Measurements from ENCODE around the gene AQP6.

AQP6 gene

DNA sequence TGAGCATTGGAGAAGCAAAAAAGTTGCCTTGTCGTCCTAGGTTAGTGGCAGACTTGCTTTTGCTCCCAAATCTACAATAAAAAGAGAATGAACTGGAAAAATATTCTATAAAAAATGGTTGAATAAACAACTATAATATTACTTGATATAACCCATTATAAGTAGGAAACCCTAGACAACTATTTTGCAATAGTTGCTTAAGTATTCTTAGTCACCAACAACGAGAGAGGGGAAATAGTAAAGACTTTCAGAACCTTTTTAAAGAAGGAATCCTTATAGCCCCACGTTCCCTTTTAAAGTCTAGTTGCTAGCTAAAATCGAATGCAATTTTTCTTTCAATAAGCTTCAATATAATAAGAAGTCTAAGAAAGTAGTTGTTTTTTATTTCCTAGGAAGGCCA is 17.5 kb downstream of the AQP6 start:
- no peak for DNase-seq (ENCODE audit: low read depth in 2 of 2)

DNA sequence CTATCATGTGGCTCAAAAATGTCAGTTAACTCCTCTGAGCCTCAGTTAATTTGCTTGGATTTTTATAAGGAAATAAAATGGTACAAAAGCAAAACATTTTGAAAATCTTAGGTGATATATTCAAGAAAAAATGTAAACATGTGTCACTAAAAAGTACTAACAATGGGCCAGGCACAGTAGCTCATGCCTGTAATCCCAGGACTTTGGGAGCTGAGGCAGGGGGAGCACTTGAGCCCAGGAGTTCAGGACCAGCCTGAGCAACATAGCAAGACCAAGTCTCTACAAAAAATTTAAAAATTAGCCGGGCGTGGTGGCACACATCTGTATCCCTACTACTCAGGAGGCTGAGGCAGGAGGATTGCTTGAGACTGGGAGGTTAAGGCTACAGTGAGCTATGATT is 25.7 kb downstream of the AQP6 start:
- no peak for DNase-seq (ENCODE audit: low read depth in 2 of 2)

DNA sequence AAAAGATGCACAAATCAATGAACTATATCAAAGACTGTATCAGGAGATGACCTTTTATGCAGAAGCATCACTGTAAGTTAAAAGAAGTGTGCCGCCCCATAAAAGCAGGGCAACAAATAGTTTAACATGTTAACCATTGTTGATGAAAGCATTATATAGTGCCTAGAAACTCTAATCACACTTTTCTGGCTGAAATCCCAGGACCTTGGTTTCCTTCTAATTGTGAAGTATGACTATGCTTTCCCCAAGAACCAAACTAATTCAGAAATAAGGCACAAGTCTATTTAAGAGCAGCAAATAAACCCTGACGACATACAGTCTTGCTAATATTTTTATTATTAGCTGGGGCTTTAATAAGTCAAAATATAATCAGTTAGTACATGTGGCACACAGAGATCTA is 30.8 kb downstream of the AQP6 start:
- no peak for DNase-seq (ENCODE audit: low read depth in 2 of 2)

DNA sequence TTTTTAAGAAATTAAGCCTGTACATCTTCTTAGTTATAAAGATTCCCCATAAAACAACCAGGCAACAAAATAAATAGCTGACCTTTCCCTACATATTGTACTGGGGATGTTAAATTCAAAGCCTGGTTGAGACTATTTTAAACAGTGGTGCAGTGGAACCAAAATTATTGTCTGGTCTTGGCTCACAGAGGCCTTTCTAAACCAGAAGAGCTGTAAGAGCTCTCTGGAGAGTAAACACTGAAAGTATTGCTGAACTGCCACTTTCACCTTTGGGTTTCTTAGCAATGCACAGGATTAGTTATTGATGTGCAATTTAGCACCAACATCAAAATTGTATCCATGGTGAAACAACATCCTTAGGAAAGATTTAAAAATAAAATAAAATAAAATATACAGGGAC is 31.9 kb downstream of the AQP6 start:
- DNase-seq (ENCODE audit: low read depth in 2 of 2) = no peak

DNA sequence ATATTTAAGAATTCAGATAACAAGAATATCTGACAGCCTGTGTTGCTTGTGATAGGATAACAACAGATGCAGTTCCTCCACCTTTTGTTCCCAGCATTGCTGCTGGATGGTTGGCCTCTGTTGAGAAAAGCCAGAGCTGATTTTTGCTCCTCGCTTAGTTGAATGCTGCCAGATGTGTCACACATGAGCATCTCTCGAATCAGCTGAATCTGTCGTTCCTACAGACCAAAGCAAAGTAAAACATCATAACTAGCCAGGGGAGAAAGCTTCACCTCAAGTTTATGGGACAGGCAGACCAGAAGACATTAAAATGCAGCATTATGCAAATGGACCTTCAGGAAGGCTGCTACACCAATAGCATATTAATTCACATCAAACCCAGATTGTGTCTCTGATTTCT is 32.4 kb downstream of the AQP6 start:
- no peak for DNase-seq (ENCODE audit: low read depth in 2 of 2)

DNA sequence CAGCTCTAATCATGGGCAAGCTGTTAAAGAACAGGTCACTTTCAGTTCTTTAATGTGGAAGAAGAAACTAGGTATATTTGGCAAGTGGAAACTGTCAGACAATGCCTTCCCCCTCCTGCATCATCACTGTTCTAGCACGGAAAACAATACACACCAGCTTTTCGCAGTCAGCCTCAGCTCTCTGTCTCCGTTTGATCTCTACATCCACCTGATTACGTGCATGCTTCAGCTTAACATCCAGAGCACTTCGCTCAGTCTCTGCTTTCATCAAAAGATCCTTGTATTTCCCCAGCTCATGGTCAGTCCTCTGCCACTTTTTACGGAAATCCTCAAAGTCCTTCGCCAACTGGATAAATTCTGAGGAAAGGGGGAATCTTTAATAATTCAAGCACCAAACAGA is 33.5 kb downstream of the AQP6 start:
- DNase-seq (ENCODE audit: low read depth in 2 of 2) = no peak

DNA sequence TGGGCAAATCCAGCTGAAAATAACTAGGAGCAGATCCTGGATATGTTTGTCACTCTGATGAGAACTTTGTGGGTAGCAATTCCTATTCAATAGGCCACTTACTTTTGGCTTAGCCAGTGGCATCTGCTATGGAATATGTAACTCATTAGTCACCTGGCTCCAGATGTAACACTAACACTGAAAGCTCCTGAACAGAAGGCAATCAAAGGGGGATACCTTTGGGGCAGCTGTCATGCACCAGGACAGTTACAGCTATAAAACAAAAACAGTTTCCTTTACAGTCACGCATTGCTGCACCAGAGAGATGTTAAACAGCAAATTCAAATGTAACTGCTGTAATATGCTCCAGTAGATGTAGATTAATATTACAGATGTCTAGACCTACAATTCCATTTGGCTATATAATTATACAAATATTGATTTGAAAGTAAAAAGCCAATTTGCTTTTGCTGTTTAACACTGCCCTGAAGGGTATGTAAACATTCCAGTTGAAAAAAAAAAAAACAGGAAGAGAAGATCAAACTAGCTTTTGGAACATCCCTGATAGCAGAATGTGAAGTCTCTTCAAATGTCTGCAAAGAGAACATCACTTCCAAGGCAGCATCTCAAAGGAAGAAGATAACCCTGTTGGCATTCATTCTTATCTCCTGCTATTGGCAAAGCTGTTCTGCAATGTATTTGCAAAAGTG is 34.2 kb downstream of the AQP6 start:
- DNase-seq (ENCODE audit: low read depth in 2 of 2) = no peak

DNA sequence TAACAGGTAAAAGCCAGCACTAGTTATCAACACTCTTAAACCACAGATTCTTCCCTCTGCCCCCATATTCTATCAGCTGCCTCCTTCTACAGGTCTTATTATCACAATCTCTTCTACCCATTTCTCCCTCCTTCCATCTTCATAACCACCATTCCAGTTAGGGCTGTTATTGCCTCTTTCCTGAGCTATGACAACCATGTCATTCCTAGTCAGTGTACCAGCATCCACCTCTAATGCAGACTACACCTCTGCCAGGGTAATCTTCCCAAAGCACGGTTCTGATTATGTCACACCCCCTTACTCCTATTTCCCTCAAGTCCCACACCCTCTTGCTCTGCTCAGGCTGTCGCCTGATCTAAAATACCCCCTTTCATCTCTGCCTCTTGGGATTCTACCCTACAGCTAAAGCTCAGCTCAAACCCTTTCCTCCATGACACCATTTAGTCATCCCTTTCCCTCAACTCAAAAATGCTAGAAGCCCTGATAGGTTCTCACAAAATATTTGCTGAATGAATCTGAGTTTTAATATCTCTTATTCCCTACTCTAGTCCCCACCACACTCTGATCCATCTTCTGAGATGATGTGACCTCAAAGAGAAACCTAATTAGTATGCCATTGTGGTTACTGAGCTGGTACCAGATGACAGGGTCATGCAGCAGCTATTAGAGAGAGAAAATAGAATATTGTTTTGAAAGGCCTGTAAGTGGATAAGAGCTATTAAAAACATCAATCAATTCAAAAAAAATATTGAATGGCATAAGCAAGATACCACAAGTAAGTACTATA is 40.8 kb downstream of the AQP6 start:
- DNase-seq (ENCODE audit: low read depth in 2 of 2) = no peak

DNA sequence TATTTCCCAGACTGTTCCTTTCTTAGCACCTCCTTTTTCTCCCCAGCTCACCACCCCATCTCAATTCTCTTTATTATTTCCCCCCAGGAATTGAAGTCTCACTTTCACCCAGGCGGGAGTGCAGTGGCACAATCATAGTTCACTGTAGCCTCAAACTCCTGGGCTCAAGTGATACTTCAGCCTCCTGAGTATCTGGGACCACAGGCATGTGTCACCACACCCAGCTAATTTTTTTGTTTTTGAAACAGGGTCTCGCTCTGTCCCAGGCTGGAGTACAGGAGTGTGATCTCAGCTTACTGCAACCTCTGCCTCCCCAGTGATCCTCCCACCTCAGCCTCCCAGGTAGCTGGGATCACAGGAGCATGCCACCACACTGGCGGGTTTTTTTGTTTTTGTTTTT is 41.6 kb downstream of the AQP6 start:
- DNase-seq (ENCODE audit: low read depth in 2 of 2) = no peak

DNA sequence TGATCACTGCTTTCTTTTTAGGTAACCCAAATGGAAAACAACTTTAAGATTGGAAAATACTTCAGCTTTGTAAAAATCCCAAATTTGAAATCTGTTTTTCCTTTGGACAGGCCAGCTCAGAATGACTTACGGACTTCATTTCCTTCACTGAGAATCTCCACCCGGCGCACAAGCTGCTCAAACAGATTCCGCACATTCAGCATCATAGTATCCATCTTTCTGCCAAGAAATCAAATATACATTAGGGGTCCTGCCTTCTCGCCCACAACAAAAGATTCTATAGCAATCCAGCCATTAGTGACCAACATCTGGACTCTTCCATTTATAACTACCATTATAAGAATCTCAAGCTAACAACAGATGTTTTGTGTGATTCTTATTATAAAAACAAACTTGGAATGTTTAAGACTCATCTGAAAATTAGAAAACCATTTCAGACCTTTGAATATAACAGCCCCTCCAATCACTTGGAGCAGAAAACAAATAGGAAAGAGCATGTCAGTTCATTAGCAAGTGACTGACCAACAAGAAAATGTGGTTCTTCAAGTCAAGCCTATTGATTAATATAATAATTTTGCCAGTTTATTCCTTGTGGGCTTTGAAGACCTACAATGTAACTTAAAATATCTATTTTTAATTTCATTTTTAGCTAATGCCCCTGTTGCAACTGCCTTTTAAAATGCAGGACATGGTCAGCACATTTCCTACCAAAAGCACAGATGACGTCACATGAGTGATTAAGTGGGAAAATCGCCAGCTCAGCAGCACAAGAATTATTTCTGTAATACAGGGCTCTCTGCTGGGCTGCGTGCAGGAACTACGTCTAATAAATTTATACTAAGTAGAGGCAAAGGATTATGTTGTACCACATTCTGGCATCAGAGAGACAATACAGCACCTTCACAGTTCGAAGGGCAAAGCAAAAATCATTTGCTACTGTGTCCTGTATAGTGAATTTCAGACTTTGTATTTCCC is 44.0 kb downstream of the AQP6 start:
- no peak for DNase-seq (ENCODE audit: low read depth in 2 of 2)

DNA sequence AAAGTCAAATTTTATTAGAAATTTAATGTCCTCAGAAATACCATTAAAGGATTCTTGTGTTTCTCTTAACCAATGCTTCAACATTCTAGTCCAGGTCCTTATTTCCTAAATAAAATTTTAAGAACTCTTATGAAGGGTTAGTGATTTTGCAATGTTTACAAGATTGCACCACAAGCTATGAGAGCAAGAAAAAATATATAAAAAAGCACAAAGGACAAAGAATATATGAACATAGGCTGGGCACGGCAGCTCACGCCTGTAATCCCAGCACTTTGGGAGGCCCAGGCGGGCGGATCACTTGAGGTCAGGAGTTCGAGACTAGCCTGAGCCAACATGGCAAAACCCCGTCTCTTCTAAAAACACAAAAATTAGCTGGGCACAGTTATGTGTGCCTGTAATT is 44.9 kb downstream of the AQP6 start:
- DNase-seq (ENCODE audit: low read depth in 2 of 2) = no peak

DNA sequence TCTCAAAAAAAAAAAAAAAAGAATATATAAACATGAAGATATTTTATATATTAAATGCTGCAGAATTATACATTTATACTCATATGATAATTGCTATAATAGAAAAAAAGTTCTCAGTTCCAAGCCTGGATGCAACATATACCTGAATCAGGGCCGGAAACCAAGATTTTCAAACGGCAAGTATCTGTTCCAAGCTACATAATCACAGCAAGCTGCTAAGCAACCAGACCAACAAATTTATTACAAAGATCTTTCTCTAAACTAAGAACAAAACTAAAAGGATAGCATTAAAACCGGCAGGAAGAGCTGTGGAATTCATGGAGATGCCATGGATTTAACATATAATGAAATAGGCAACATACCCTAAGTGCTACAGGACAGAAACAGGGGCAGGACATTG is 45.4 kb downstream of the AQP6 start:
- DNase-seq (ENCODE audit: low read depth in 2 of 2) = no peak

DNA sequence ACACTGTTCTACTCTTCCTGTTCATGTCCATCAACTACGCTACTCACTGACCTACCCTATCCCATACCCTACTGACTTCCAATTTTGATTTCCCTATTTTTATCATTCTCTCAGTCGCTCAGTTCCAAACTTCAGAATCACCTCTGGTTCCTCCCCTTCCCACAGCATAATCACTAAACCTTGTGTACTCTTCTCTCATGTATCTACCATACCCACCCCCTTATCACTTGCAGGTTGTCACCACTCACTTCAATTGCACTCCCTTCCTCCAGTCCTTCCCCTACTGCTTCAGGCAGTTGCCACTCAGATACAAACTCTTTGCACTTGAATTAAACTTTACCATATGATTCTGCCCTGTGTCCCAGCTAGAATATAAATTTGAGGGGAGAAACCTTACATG is 46.2 kb downstream of the AQP6 start:
- no peak for DNase-seq (ENCODE audit: low read depth in 2 of 2)

DNA sequence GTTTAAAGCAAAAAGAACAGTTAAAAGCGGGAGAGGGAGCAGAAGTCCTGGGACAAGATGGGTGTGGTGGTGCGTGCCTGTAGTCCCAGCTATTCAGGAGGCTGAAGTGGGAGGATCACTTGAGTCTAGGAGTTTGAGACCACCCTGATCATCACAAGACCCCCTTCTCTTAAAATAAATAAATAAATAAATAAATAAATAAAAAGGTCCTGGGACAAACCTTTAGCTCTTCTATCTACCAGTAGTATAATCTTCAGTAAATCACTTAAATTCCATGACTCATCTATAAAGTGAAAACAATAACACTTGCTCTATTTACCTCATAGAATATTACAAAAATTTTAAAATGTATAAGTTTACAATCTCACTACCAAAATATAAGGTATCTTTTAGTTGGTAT is 46.8 kb downstream of the AQP6 start:
- no peak for DNase-seq (ENCODE audit: low read depth in 2 of 2)

DNA sequence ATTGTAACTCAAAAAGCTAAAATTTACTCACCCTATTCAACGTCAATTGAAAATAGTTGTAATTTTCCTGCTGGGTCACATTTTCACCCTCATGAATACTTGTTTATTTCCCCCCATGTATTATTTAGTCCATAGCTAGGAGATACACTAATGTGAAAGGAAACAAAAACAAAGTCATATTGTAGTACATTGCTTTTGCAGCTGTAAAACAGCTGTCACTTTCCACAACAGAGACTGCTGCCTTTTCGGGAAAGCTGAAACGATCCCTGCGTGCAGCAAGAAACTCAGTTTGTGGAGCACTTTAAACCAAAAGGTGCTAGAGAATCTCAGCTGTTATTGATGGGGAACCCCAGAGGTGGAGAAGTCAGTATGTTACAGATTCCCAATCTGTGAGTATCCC is 48.3 kb downstream of the AQP6 start:
- DNase-seq (ENCODE audit: low read depth in 2 of 2) = no peak

DNA sequence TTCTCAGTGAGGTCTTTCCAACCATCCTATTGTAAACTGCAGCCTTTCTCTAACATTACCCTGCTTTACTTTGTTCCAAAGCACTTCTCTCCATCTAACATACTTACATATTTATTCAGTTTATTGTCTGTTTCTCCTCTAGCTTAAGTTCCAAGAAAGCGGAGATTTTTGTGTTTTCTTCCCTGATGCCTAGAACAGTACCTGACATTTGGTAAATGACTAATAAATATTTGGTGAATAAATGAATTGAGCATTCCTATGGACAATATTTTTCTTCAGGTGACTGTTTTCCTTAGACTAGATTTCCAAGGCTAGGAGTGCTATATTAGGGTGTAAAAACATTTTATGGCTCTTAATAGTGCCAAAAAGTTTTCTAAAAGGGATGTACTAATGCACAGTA is 50.2 kb downstream of the AQP6 start:
- no peak for DNase-seq (ENCODE audit: low read depth in 2 of 2)

DNA sequence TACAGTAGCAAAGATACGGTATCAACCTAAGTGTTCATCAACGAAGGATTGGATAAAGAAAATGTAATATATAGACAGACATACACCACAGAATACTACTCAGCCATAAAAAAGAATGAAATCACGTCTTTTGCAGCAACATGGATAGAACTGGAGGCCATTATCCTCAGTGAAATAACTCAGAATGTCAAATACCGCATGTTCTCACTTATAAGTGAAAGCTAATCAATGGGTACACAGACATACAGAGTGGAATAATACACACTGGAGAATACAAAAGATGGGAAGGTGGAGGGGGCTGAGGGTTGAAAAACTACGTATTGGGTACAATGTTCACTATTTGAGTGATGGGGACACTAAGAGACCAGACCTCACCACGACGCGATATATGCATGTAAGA is 51.5 kb downstream of the AQP6 start:
- DNase-seq (ENCODE audit: low read depth in 2 of 2) = no peak

DNA sequence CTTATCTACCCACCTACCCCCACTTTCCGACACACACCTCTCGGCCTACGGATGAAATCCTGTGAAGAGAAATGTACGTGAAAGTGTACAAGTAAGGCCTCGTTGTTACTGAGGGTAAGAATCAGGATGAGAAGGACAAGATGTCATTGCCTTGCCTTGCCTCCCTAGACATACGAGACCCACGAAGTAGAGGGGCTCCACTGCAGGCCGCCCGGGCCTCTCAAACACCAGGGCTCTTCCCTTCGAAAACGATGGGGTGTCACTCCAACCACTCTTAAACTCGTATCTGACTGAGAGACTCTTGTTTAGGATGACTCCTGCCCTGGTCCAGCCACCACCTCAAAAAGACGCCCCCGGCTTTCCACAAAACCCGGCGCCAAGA is 52.0 kb downstream of the AQP6 start:
- no peak for DNase-seq (ENCODE audit: low read depth in 2 of 2)

DNA sequence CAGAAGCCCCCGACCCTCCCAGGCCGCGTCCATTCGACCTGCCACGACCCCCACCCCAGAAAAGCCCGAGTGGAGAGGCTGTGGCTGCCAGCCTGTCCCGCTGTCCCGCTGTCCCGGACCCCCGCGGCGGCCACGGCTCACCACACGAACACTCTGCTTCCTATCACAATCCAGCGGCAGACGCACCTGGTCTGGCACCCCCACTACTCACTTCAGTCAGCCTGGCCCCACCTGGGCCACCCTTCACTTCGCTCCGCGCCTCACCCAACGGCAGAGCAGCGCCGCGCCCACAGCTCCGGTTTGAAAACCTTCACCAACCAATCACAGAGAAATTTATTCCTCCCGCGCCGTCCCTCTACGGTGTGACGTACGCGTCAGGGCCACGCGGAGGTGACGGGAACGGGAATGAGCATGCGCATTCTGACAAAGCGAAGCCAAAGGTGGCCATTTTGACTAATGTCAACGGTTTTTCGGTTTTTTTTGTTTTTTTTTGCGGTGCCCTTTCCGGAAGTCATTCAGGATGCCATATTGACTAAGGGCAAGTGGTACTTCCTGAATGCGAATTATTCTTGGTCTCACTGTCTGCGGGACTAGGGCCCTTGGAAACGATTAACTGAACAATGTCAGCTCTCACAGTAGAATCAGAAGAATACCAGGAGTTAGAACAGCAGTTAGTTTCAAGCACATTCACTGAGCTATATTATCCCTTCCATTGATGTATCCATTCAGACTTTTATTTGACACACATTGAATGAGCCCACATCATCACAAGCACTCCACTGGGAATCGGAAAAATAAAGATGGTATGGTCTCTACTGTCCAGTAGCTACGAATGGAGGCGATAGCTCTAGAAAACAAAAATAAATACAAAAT is 52.7 kb downstream of the AQP6 start, which contains the start of gene RACGAP1:
TSS of gene RACGAP1 (minus strand) at position 308 of the 873 bp plus-strand sequence. CDS start 8,779 bp downstream, outside the sequence.
- DNase-seq (ENCODE audit: low read depth in 2 of 2) = peak; percentile 91 to 96

DNA sequence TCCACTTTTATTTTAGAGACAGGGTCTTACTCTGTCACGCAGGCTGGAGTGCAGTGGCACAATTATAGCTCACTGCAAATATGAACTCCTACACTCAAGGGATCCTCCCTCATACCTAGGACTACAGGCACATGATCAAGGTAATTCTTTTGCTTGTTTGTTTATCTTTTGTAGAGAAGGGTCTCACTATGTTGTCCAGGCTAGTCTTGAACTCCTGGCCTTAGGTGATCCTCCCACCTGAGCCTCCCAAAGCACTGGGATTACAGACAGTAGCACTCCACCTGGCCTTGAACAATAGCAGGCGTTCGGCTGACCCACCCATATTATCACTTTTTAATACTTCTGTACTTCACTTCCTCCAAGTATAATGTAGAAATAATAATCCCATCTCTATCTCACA is 53.9 kb downstream of the AQP6 start:
- no peak for DNase-seq (ENCODE audit: low read depth in 2 of 2)

Measured in stimulated activated CD8-positive, alpha-beta memory T cell treated with anti-CD3 and anti-CD28 coated beads, Interleukin-7, amount 100 ng/mL, for 4 hours (primary cell).